ENCODE data around the gene DCLK1.

- no peak for TF ChIP-seq POLR2A (IDR thresholded peaks at IDR 0.05; ENCODE audit: low read length)
- TF ChIP-seq GATA1 (IDR thresholded peaks at IDR 0.05; ENCODE audit: low read depth, low read length) = no peak
These were observed 333.9 kb downstream of the DCLK1 start for GRCh38 chr13:35797244-35797643.

All from erythroblast (primary cell).